GM20431 (cell line): ENCODE measurements around the gene EDIL3.

Experiments used
- in situ Hi-C: fragments of 300-500 bp; cut with MseI, MboI; formaldehyde crosslinking; loops from one replicate; pipeline ENCODE4 v1.15.0; 2020; ENCODE audit warnings: low sequenced_read_pairs; ENCODE audit not compliant: unreplicated experiment

The EDIL3 gene

GRCh38 chr5:84272771-84273516 lies 111.7 kb downstream of the EDIL3 start:
- in situ Hi-C loops, result no loop called here

DNA sequence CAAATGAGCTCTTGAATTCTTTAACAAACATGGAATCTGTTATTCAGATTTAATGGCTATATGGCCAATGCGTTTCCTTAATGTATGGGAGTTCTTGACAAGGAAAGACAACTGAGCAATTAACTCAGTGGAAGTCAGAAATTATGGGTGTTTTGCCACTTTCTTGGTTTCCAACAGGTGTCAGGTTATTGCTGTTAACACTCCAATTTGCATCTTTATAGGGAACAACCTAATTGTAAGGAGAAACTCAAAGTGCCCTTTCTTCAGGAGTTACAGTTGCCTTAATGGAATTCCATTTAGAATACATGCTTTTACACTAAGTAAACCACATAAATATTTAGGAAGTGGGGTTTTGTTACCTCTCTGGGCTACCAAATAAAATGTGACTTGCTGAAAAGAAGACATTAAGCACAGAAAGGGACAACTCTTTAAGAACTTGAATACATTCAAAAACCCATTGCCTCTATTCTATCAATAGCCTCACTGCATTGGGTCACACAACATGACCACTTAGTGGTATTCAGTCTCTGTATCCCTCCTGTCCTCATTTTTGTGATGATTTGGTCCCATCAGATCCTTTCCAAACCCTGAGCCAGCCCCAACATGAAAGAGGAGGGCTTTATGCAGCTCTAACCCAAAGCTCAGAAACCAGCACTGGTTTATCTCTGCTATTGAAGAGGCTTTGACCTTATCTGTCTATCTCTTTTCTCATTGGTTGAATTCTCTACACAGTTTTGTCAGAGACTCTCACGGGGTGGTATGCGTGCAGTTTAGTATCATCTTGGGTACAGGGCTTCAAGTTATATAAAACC lies 118.7 kb downstream of the EDIL3 start:
- in situ Hi-C loops, result no loop called here

GRCh38 chr5:84265130-84265529 lies 119.5 kb downstream of the EDIL3 start:
- in situ Hi-C loops, result no loop called here

DNA sequence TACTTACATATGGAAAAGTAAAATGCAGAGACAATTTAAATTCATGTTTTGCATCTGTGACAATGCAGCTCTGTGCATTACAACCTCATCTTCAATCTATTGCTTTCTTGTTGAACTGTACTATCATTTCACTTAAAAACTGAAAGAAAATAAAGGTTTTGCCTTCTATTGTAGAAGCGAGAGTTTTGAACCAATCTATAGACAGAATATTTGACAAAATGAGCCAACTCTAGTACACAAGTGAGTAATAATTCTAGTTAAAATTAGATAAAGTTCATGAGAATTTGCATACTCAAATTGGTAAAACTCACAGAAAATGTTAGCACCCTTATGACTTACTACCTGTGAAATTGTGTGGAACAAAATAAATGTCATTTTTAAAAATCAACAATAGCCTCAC lies 123.7 kb downstream of the EDIL3 start:
- in situ Hi-C loops, result no loop called here

GRCh38 chr5:84260140-84260539 lies 124.5 kb downstream of the EDIL3 start:
- in situ Hi-C loops, result no loop called here

DNA sequence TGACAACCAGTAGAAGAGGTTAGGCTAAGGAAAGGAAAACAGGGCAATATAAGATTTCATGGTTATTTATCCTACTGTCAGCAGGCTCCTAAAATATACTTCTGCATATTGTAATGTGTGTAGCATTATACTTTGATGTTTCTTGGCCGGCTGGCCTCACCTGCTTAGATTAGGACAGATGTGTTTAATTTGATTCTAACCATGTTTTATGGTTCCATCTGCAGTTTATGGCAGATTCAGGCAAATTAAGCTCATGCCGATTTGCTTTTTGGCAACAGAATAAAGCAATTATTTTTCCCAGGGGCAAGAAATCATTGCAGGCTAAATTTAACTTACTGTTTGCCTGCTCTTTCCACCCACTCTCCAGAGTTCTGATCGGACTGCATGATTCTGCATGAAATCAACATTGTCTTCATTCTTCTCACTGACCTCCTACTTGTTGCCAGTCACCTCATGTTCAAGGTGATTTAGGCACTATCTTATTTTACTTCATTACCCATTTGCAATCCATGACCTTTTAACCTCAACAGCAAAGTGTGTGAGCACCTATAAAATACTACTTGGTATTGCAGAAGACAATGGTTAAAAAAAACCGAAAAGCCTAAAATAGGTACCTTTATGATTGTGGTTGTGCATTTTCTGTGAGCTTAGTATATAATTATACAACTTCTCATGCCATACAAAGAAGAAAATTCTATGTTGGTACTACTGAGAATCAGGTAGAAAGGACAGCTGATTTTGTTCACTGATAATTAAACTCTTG lies 125.2 kb downstream of the EDIL3 start:
- in situ Hi-C loops, result no loop called here

DNA sequence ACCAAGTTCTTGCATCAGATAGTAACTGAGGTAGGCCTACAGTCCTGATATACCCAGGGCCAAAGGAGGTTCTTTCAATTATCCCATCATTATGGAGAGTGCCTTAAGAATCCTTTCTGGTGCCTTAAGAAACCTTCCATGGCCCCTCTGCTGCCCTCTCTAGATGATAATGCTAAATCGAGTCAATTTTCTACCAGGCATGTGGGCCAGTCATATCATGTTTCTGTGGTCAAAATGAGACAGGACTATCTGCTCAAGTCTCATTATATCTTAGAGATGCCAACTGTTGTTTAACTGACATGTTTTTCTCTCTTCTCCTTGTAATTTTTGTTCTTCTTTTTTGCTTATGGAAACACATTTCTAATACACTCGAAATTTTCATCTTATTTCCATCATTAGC lies 127.6 kb downstream of the EDIL3 start:
- in situ Hi-C loops, result no loop called here

DNA sequence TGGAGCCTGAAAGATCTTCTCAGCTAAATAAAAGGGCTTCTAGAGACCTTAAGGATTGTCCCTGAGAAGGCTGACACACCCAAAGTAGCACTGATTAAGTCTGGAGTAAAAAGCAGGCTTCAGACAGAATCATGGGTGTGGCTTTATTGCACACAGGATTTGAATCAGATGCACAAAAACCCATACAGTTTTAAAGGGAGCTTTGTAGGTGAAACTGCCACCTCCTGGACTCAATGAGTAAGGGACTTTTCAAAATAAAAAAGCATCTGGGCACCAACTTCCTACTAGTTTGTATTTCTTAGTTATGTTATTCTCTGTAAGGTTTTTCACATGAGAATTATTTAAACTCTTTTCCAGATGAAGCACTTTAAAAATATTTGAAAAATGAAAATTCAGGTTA lies 129.4 kb downstream of the EDIL3 start:
- in situ Hi-C loops, result no loop called here

GRCh38 chr5:84253946-84254345 lies 130.7 kb downstream of the EDIL3 start:
- in situ Hi-C loops, result no loop called here

- in situ Hi-C loops, result no loop called here
Observed at GRCh38 chr5:84251503-84251902, 133.2 kb downstream of the EDIL3 start.

- in situ Hi-C loops, result no loop called here
Observed at GRCh38 chr5:84249918-84250630, 134.6 kb downstream of the EDIL3 start.

DNA sequence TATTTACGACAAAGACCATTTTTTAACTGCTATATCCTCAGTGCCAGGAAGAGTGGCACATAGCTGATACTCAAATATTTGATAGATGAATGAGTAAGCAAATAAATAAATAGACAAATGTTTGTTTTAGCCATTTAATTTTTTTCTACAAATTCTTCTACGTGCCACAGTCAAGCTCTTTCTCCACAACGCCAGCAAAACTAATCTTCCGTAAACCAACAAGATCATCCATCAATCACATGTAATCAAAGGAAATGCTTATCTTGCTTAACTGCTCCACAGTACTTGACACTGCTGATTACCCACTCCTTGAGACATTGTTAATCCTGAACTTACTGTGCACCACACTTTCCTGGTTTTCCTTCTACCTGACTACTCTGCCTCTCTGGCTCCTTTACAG lies 136.7 kb downstream of the EDIL3 start:
- in situ Hi-C loops, result no loop called here

GRCh38 chr5:84242286-84242685 lies 142.4 kb downstream of the EDIL3 start:
- in situ Hi-C loops, result no loop called here

GRCh38 chr5:84239494-84239893 lies 145.2 kb downstream of the EDIL3 start:
- in situ Hi-C loops, result no loop called here

- in situ Hi-C loops, result no loop called here
Observed at GRCh38 chr5:84237126-84237525, 147.6 kb downstream of the EDIL3 start.

GRCh38 chr5:84231433-84231832 lies 153.2 kb downstream of the EDIL3 start:
- in situ Hi-C loops, result no loop called here

DNA sequence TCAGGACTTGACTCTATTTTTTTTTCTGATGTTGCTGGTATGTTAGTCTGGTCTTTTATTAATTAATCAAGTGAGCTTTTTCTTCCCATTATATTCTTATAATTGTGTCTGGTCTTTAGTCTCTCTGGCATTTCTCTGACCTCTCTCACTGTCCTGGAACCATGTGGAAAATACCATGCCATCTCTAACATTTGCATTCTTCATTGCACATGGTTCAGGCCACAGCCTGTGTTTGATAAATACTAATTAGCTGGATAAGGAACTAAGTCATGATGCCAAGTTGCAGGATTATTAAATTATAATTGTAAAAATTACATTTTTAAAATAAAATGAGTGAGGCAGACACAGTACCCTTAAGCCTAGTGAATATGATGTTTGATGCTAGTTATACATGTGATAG lies 155.6 kb downstream of the EDIL3 start:
- in situ Hi-C loops, result no loop called here

DNA sequence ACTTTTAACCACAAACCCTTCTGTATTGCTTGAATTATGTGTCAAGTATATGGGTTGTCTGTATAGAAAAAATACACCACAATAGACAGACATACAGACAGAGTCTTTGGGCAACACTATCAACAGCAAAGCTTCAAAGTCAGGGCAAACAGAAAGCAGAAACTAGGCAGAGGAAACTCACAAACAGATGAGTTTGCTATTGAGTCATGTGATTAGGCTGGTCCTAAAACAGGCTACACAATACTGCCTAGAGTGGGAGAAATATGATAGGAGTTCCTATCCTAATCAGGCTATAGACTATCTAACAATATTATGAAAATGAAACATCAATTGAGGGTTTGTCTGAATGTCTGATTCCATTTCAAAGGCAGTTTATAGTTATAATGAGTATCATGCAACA lies 156.4 kb downstream of the EDIL3 start:
- in situ Hi-C loops, result no loop called here

DNA sequence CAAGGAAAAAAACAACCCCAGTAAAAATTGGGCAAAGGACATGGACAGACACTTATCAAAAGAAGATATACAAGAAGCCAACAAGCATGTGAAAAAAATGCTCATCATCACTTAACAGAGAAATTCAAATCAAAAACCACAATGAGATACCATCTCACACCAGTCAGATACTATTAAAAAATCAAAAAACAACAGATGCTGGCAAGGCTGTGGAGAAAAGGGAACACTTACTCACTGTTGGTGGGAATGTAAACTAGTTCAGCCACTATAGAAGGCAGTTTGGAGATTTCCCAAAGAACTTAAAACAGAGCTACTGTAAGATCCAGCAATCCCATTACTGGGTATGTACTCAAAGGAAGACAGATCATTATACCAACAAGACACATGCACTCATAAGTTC lies 157.4 kb downstream of the EDIL3 start:
- in situ Hi-C loops, result no loop called here

GRCh38 chr5:84218546-84218945 lies 166.1 kb downstream of the EDIL3 start:
- in situ Hi-C loops, result no loop called here
